ENCODE results near the gene RPS19. TPM values are rescaled to one million over a fixed set of nuclear protein-coding genes. Genes with fewer than 3 reads are reported as not detected.

Gene RPS19
- total RNA-seq, 1 experiment from 2014 or later, result 3,020 TPM

GRCh38 chr19:41868989-41869300 lies 8.9 kb downstream of the RPS19 start:
- BruUV-seq (replicated peaks), result no TSS peak
- peaks cover 54% of the 10 kb centered on the region; the same call in 1 of the 2 replicates for H4K20me1 ChIP-seq (ENCODE audit: insufficient read depth)
- RAD21 ChIA-PET (ENCODE audit: low non-redundant PET in 1 of 2, low total read pairs in 2 of 2, uncharacterized antibody in 2 of 2, unreplicated experiment in 2 of 2), result no interaction called here
- no peaks in the 10 kb centered on the region for H3K9me3 ChIP-seq (ENCODE audit: control insufficient read depth in 1 of 2, insufficient read depth in 1 of 2, low read depth in 1 of 2, low read length in 2 of 2)
- H3K9me2 ChIP-seq (ENCODE audit: insufficient read depth), result no peaks in the 10 kb centered on the region
- ATAC-seq (no peak), DNase-seq (ENCODE audit: low read depth, low spot score) (no peak)
- POLR2A ChIA-PET, result interaction anchor here (0.9 kb wide), 1 partner anchor 9 kb away, joined by 5 read pairs; the partner anchor contains the start of gene RPS19
- H3K4me3 ChIP-seq (replicated peaks in 1 of 2; ENCODE audit: low read depth in 1 of 2, low read length in 2 of 2), result no peak overlapping the region
- H3K4me2 ChIP-seq (ENCODE audit: low read length), result no peak overlapping the region
- peaks cover 60% of the 10 kb centered on the region for H3K79me2 ChIP-seq (ENCODE audit: insufficient read depth, low read length)
- H3K36me3 ChIP-seq (ENCODE audit: control insufficient read depth in 1 of 2, insufficient read depth in 2 of 2, low read length in 2 of 2), result peaks cover 54 to 72% of the 10 kb centered on the region in 2 experiments
- peaks cover 0 to 52% of the 10 kb centered on the region in 2 experiments; a peak in 2 of 4 replicates for H3K4me1 ChIP-seq (ENCODE audit: control insufficient read depth in 1 of 2, insufficient read depth in 2 of 2, low read length in 2 of 2)
- H3K9ac ChIP-seq (ENCODE audit: low read length), result no peak overlapping the region
- CTCF ChIA-PET, result no interaction called here
- peak overlapping the region; percentile 13; the same call in 1 of the 2 replicates for H3K27ac ChIP-seq (ENCODE audit: low read depth, low read length)
- TF ChIP-seq FOSL1 (IDR thresholded peaks at IDR 0.05; ENCODE audit: low read depth), result no peak
- no peak for TF ChIP-seq EGR1 (IDR thresholded peaks at IDR 0.05; ENCODE audit: low read depth)
- TF ChIP-seq ZBTB33 (IDR thresholded peaks at IDR 0.05; ENCODE audit: extremely low read depth, insufficient replicate concordance, low read length), result no peak
- TF ChIP-seq CEBPB (IDR thresholded peaks at IDR 0.05; ENCODE audit: low read depth), result no peak
- TF ChIP-seq JUND (IDR thresholded peaks at IDR 0.05), result no peak
- no peak for TF ChIP-seq CBX3 (IDR thresholded peaks at IDR 0.05; ENCODE audit: low read depth)
- no peak for TF ChIP-seq ZNF274 (IDR thresholded peaks at IDR 0.05; ENCODE audit: low read depth, low read length)
- TF ChIP-seq MAX (IDR thresholded peaks at IDR 0.05), result no peak
- TF ChIP-seq RAD21 (IDR thresholded peaks at IDR 0.05; ENCODE audit: low read depth), result no peak
- no peak for TF ChIP-seq EZH2phosphoT487 (IDR thresholded peaks at IDR 0.05; ENCODE audit: borderline replicate concordance)
- no peak for TF ChIP-seq CTCF (IDR thresholded peaks at IDR 0.05 in 2 of 3, conservative IDR thresholded peaks at IDR 0.05 in 1 of 3; ENCODE audit: borderline replicate concordance in 1 of 3, insufficient read depth in 1 of 3, low read depth in 2 of 3, low read length in 2 of 3)
- TF ChIP-seq, protein P1, sequence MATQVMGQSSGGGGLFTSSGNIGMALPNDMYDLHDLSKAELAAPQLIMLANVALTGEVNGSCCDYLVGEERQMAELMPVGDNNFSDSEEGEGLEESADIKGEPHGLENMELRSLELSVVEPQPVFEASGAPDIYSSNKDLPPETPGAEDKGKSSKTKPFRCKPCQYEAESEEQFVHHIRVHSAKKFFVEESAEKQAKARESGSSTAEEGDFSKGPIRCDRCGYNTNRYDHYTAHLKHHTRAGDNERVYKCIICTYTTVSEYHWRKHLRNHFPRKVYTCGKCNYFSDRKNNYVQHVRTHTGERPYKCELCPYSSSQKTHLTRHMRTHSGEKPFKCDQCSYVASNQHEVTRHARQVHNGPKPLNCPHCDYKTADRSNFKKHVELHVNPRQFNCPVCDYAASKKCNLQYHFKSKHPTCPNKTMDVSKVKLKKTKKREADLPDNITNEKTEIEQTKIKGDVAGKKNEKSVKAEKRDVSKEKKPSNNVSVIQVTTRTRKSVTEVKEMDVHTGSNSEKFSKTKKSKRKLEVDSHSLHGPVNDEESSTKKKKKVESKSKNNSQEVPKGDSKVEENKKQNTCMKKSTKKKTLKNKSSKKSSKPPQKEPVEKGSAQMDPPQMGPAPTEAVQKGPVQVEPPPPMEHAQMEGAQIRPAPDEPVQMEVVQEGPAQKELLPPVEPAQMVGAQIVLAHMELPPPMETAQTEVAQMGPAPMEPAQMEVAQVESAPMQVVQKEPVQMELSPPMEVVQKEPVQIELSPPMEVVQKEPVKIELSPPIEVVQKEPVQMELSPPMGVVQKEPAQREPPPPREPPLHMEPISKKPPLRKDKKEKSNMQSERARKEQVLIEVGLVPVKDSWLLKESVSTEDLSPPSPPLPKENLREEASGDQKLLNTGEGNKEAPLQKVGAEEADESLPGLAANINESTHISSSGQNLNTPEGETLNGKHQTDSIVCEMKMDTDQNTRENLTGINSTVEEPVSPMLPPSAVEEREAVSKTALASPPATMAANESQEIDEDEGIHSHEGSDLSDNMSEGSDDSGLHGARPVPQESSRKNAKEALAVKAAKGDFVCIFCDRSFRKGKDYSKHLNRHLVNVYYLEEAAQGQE (IDR thresholded peaks at IDR 0.05; ENCODE audit: low read depth), result no peak
- TF ChIP-seq POLR2A (IDR thresholded peaks at IDR 0.05; ENCODE audit: borderline replicate concordance, extremely low read depth, insufficient read depth, insufficient read length), result no peak
- TF ChIP-seq YY1 (IDR thresholded peaks at IDR 0.05; ENCODE audit: extremely low read depth, insufficient replicate concordance, low read depth, low read length), result no peak
- no peak for TF ChIP-seq SRF (IDR thresholded peaks at IDR 0.05; ENCODE audit: low read depth)
- TF ChIP-seq SIN3A (IDR thresholded peaks at IDR 0.05; ENCODE audit: low read depth), result no peak
- H2AFZ ChIP-seq (ENCODE audit: low read depth, low read length, poor library complexity, severe bottlenecking), result no peak overlapping the region
- no peaks in the 10 kb centered on the region for H3K27me3 ChIP-seq (ENCODE audit: insufficient read depth, low read length)
- intact Hi-C loops (cut with micrococcal nuclease), result no loop called here

All from HCT116 (cell line).